Fibroblast of peridontal ligament (primary cell): ENCODE results near the gene RPS19.
"Not testable (repeated sequence)": the region's sequence is repeated elsewhere in the genome, so short reads cannot be mapped to it uniquely, and the experiment has no call there.

ENCODE experiments used
- DNase-seq: peaks from one replicate; pipeline ENCODE4 v3.0.0-alpha.2; 2010; ENCODE audit errors: extremely low read depth

Gene RPS19

DNA sequence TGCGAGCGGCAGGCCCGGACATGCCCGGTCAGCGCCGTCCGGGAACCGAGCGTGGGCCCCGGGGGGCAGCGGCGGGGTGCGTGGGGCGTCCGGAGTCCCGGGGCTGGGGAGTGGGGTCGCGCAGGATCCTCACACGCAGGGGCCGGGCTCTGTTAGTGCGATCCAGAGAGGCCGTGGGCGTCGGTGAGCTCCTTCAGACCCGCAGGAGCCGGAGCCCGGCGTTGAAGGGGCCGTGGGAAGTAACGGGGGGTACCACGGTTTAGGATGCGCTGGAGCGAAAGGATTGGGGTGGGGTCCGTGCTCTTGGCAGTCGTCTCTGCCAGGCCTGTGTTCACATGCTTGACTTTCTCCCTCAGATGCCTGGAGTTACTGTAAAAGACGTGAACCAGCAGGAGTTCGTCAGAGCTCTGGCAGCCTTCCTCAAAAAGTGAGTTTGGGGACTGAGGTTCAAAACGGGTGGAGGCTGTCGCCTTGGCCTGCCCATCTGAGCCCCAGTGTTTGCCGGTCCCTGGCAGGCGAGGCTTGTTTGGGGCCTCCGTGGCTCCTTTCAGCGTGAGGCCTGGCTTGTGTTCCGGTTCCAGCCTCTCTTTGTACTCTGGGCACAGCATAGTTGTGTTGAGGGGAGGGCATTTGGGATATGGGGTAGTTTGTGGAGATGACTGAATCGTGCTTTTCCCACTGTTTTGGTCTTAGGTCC is 512 bp downstream of the RPS19 start:
- DNase-seq, result peak; percentile 56

- no peak for DNase-seq
Measured at GRCh38 chr19:41861116-41861768, 1.2 kb downstream of the RPS19 start.

DNA sequence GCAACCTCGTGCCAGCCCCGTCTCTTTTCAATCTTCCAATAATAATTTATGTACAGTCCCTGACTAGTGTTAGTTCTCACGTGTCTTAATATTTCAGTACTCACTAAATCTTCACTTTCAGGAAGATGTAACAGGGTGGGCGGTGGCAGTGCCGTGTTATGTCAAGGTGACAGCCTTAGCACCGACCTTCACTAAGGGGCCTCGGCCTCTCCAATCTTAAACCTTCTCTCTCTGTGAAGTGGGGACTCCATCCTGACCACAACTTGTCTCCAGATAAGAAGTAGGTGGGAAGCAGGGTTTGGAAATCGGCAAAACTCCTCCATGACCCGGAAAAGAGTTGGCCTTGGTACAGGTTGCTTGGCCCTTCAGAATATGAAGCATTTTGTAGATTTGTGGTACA is 1.8 kb downstream of the RPS19 start:
- no peak for DNase-seq

- DNase-seq, result no peak
Measured at GRCh38 chr19:41862445-41862986, 2.5 kb downstream of the RPS19 start.

GRCh38 chr19:41863209-41863931 is 3.3 kb downstream of the RPS19 start:
- no peak for DNase-seq

- DNase-seq, result no peak
Measured at GRCh38 chr19:41864374-41864773, 4.3 kb downstream of the RPS19 start.

GRCh38 chr19:41866284-41866683 is 6.2 kb downstream of the RPS19 start:
- no peak for DNase-seq

GRCh38 chr19:41868120-41868988 is 8.3 kb downstream of the RPS19 start:
- DNase-seq, result no peak

DNA sequence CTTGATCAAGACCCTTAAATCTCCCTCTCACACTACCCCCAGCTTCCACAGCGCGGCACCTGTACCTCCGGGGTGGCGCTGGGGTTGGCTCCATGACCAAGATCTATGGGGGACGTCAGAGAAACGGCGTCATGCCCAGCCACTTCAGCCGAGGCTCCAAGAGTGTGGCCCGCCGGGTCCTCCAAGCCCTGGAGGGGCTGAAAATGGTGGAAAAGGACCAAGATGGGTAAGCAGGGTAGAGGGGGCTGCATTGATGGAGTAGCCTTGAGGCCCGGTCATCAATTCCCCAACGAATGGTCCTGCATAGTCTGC is 8.9 kb downstream of the RPS19 start:
- DNase-seq, result no peak

- DNase-seq, result no peak
Measured at GRCh38 chr19:41869374-41869955, 9.4 kb downstream of the RPS19 start.

- peak; percentile 47 for DNase-seq
Measured at GRCh38 chr19:41870401-41870873, 10.4 kb downstream of the RPS19 start.

- DNase-seq, result no peak
Measured at GRCh38 chr19:41871573-41872383, 11.7 kb downstream of the RPS19 start.

- DNase-seq, result peak; percentile 25
Measured at GRCh38 chr19:41872384-41872774, 12.3 kb downstream of the RPS19 start.

GRCh38 chr19:41872775-41873647 is 13.0 kb downstream of the RPS19 start:
- DNase-seq, result peak; percentile 44

- DNase-seq, result not testable (repeated sequence)
Measured at GRCh38 chr19:41875973-41876372, 15.9 kb downstream of the RPS19 start.

- no peak for DNase-seq
Measured at GRCh38 chr19:41876847-41877832, 17.1 kb downstream of the RPS19 start, which contains the start of gene CD79A. TSS of gene CD79A (plus strand) at chr19:41877279. CDS start at chr19:41877305, 26 bp downstream.

DNA sequence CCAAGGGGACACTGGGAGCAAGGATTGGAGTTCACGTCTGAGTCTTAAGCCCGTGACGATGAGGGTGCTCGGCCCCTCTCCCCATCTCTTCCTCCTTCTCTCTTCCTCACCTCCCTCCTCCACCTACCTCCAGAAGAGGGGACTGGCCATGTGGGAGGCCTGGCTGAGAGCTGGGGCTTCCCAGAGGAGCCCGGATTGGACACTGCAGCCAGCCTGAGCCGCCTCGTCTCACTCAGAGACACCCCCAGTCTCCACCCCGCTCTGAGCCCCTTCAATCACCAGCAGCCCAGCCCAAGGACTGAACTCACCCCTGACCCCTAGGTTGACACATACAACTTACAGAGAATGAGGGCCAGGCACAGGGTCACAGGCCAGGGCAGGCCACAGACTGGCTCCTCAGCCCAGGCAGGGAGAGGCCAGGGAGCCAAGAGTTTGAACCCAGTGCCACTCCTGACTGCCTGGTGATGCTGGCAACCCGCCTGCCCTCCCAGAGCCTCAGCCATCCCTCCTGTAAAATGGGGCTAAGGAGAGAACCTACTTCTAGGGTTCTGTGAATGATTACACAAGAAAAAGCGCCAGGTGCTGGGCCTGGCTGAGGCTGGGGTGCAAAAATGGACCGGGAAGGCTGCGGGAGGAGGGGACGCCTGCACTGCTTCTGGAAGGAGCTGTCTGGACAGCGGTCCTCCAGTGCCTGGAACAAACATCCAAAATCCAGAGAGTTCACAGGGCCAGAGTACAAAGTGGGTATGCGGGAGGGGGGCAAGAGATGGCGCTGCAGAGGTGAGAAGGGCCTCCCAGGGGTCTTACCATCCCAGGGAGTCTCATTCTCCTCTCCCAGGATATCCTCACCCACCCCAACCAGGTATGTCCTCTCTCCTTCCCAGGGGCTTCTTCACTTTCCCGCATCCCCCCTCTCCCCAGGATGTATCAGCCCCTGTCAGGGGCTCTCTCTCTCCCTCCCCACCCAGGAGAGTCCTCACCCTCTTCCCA is 18.2 kb downstream of the RPS19 start:
- DNase-seq, result no peak
